Stimulated activated CD8-positive, alpha-beta memory T cell treated with anti-CD3 and anti-CD28 coated beads, Interleukin-15, amount 100 ng/mL, for 48 hours (primary cell): ENCODE results near the gene EHMT2.
A peak's percentile ranks its signal among the peaks of the same experiment; 100 is the strongest.
"Not testable (repeated sequence)": the region's sequence is repeated elsewhere in the genome, so short reads cannot be mapped to it uniquely, and the experiment has no call there.

Experiments used
- DNase-seq, 2 donors: peaks; one replicate each; pipeline ENCODE4 v3.0.0-alpha.2; 2020; ENCODE audit warnings: low read depth in 2 of 2

Gene EHMT2

DNA sequence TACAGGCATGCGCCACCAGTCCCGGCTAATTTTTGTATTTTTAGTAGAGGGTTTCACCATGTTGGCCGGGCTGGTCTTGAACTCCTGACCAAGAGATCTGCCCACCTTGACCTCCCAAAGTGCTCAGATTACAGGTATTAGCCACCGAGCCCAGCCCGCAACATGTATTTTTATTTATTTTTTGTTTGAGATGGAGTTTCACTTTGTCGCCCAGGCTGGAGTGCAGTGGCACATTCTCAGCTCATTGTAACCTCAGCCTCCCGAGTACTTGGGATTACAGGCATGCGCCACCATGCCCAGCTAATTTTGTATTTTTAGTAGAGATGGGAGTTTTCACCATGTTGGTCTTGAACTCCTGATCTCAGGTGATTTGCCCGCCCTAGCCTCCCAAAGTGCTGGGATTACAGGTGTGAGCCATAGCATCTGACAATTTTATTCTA, 59.4 kb downstream of the EHMT2 start:
- DNase-seq: not testable (repeated sequence)

DNA sequence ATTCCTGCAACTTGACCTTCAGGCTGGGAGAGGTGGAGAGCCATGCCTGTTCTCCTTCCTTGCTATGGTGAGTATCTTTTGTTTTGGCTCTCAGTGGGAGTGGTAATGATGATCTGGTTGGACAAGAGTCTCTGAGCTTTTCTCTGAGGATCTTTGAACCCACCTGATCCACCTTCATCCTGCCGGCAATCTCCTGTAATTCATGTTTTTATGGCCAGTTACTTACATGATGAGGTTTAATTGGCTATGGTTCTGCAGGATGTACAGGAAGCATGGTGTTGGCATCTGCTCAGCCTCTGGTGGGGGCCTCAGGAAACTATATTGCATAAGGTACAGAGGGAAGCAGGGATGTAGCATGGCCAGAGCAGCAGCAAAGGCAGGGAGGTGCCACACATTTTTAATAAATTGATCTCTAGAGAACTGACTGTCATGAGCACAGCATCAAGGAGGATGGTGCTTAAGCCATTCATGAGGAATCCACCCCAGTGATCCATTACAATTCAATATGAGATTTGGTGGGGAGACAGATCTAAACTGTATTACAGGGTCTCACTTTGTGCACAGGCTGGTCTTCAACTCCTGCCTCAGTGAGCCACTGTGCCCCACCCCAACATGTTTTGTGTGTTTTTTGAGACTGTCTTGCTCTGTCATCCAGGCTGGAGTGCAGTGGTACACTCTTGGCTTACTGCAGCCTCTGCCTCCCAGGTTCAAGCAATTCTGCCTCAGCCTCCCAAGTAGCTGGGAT, 60.0 kb downstream of the EHMT2 start:
- DNase-seq: no peak

DNA sequence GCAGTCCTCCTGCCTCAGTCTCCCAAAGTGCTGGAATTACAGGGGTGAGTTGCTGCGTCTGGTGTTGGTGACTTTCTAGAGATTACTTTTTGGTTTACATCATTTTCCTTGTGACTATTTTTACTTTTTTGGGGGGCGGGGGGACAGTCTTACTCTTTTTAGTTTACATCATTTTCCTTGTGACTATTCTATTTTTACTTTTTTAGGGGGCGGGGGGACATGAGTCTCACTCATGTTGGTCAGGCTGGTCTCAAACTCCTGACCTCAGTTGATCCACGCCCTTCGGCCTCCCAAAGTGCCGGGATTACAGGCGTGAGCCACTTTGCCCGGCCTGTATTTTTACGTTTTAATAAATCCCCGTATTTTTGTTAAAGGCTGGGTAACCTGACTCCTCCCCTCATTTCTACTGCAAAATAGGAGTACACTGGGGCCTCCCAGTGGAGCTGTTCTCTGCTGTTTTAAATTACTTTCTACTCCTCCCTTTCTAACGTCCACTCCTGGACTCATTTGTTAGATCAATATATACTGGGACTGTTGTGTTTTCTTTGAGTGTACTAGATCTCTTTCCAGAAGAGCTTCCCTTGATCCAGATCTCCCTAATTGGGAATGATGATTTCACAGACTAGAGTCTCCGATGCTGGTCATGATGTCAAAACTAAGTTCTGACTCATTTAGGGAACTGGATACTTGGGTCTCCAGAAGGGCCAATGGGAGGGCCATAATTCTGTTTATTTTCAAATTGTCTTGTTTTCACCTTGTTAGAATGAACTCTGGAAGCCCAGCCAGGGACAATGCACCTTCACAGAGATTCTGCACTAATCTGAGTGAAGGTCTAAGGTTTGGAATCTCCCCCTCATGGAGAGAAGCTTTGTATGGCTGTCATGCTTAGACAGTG, 60.8 kb downstream of the EHMT2 start:
- no peak for DNase-seq

DNA sequence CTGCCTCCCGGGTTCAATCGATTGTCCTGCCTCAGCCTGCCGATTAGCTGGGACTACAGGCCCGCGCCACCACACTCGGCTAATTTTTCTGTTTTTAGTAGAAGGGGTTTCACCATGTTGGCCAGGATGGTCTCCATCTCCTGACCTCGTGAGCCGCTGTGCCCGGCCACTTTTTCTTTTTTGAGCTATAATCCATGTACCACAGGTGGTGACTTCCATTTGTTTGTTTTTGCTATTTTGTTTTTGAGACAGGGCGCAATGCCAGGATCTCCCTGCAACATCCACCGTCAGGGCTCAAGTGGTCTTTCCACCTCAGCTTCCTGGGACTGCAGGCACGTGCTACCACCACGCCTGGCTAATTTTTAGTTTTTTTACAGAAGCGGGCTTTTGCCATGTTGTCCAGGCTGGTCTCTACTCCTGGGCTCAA, 61.4 kb downstream of the EHMT2 start:
- DNase-seq: no peak

DNA sequence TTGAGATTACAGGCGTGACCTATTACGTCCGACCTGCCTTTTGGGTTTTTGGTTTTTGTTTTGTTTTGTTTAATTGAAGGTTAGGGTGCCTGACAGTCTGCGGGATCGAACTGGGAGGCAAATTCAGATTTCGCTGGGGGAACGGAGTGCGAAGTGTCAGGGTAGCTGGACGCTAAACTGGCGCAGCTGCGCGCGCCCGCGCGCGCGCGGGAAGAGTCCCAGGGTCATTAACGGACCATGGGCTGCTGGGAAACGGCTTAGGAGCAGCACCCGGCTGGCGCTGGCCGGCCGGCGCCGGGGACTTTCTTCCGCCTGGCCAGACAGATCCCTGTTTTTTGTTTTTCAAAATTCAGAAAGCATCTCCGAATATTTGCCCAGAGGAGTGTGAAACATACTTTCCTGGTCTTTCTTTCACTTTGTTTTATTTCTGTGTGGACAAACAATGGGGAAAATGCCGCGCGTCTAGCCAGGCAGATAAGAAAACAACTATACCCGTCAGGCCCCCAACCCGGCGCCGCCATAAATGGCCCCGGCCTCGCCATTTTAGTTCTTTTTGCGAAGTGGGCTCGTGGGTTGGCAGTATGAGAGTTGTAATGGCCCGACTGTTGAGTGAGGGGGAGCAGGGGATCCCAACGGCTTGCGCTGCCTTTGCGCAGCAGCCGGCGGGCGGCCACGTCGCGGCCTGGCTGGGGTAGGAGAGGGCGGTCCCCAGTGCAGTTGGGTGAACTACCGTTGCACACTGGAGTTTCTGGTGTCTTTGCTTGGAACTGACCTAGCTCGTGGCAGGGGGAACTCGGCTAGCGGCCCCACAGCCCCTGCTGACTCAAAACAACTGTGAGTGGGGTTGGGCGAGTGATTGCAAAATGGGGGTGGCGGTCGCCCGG, 62.9 kb downstream of the EHMT2 start:
- peak; percentile 69 to 71 for DNase-seq

DNA sequence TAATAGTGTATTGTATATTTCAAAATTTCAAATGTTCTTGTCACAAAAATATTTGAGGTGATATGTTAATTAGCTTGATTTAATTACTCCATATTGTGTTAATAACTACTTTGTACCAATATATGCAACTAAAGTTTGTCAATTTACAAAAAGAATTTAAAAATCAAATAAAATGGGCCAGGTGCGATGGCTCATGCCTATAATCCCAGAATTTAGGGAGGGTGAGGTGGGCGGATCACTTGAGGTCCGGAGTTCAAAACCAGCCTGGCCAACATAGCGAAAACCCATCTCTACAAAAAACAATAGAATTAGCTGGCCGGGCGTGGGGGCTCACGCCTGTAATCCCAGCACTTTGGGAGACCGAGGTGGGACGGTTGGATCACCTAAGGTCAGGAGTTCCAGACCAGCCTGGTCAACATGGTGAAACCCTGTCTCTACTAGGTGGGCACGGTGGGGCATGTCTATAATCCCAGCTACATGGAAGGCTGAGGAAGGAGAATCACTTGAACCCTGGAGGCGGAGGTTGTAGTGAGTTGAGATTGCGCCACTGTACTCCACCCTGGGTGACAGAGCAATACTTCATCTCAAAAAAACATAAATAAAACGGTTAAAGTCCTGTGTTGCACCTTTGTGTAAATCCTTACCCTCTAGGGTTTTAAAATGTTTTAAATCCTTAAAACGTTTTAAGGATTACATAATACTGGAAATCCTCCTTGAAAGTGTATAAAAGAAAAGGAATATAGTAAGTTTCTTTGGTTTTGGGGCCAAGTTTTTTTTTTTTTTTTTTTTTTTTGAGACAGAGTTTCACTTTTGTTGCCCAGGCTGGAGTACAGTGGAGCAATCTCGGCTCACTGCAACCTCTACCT, 65.9 kb downstream of the EHMT2 start:
- DNase-seq: no peak

DNA sequence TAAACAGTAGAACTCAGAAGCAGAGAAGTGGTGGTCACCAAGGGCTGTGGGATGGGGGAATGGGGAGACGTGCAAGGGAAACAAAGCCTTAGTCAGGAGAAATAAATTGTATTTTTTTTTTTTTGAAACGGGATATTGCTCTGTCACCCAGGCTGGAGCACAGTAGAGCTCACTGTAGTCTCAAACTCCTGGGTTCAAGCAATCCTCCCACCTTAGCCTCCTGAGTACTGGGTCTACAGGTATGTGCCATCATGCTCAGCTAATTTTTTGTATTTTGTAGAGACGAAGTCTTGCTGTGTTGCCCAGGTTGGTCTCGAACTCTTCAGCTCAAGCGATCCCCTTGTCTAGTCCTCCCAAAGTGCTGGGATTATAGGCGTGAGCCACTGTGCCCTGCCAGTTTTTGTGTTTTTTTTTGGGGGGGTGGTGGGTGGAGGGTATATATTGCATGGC, 66.6 kb downstream of the EHMT2 start:
- DNase-seq: no peak
